AG08396 (cell line): ENCODE results near the gene ASS1.
A peak's percentile ranks its signal among the peaks of the same experiment; 100 is the strongest.

Experiments used
- DNase-seq: peaks from one replicate; pipeline ENCODE4 v3.0.0; 2012; ENCODE audit warnings: low spot score, mixed read lengths

The ASS1 gene

GRCh38 chr9:130454096-130454811, 9.5 kb downstream of the ASS1 start:
- DNase-seq, result no peak

- no peak for DNase-seq
These were observed 10.1 kb downstream of the ASS1 start for GRCh38 chr9:130454812-130455325.

GRCh38 chr9:130458027-130458803, 13.5 kb downstream of the ASS1 start:
- no peak for DNase-seq

GRCh38 chr9:130458804-130459067, 14.0 kb downstream of the ASS1 start:
- DNase-seq, result no peak

GRCh38 chr9:130459151-130459550, 14.4 kb downstream of the ASS1 start:
- DNase-seq, result no peak

GRCh38 chr9:130459941-130460669, 15.3 kb downstream of the ASS1 start:
- DNase-seq, result no peak

- peak; percentile 80 for DNase-seq
These were observed 16.5 kb downstream of the ASS1 start for GRCh38 chr9:130461218-130461630.

- DNase-seq, result no peak
These were observed 17.0 kb downstream of the ASS1 start for GRCh38 chr9:130461731-130462130.

GRCh38 chr9:130462685-130463540, 18.2 kb downstream of the ASS1 start:
- DNase-seq, result no peak

GRCh38 chr9:130463763-130464745, 19.3 kb downstream of the ASS1 start:
- DNase-seq, result no peak

GRCh38 chr9:130465383-130466096, 20.8 kb downstream of the ASS1 start:
- DNase-seq, result no peak

GRCh38 chr9:130466537-130467217, 21.9 kb downstream of the ASS1 start:
- DNase-seq, result no peak

- DNase-seq, result no peak
These were observed 22.6 kb downstream of the ASS1 start for GRCh38 chr9:130467316-130467715.

GRCh38 chr9:130468566-130468965, 23.8 kb downstream of the ASS1 start:
- no peak for DNase-seq

- no peak for DNase-seq
These were observed 25.5 kb downstream of the ASS1 start for GRCh38 chr9:130470269-130470668.

GRCh38 chr9:130470950-130471349, 26.2 kb downstream of the ASS1 start:
- no peak for DNase-seq

GRCh38 chr9:130471411-130472183, 26.8 kb downstream of the ASS1 start:
- DNase-seq, result no peak

- DNase-seq, result no peak
These were observed 27.5 kb downstream of the ASS1 start for GRCh38 chr9:130472184-130472705.
